MM.1S (cell line): ENCODE data around the gene ELK1.

Experiments used
- CTCF ChIP-seq: fragments of 300-600 bp; sonication (generic); IDR thresholded peaks from 2 replicates; pipeline ENCODE4 v1.5.1; 2016; ENCODE audit warnings: antibody characterized with exemption, low read length, mixed read lengths
- EZH2 ChIP-seq: fragments of 300-600 bp; sonication (generic); optimal IDR thresholded peaks from 2 replicates; pipeline ENCODE3; 2017; ENCODE audit warnings: low read depth, mild to moderate bottlenecking, antibody characterized with exemption, low read length, mixed read lengths
- EZH2phosphoT487 ChIP-seq: fragments of 300-600 bp; sonication (generic); IDR thresholded peaks from 2 replicates; pipeline ENCODE4 v1.6.1; 2018; ENCODE audit warnings: antibody characterized with exemption, low read length

DNA sequence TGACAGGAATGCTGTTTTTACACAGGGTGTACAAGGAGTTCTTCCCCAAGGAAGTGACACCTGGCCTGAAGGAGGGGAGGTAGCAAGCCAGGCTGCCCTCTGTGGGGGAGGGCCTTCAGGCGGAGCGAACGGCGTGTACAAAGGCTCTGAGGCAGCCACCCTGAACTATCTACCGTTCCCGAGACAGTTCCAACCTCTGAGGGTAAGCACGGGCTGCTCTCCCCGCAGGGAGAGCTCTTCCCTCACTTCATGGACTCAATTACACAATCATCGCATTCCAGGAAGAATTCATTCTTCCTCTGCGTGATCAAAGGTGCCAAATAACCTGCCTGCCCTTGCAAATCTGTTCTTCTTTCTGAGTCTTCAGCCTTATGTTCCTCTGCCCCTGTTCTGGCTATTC, 4.8 kb downstream of the ELK1 start:
- TF ChIP-seq EZH2phosphoT487, result no peak
- no peak for TF ChIP-seq CTCF
- TF ChIP-seq EZH2, result no peak
